ENCODE measurements around the gene TSPAN10. TPM values are rescaled to one million over a fixed set of nuclear protein-coding genes. Genes with fewer than 3 reads are reported as not detected.

Gene TSPAN10
- total and polyA plus RNA-seq, 2 of the 13 experiments (the other 11 are each of a cell fraction or from before 2014, with no cell fraction given), result 0.54 to 0.75 TPM

DNA sequence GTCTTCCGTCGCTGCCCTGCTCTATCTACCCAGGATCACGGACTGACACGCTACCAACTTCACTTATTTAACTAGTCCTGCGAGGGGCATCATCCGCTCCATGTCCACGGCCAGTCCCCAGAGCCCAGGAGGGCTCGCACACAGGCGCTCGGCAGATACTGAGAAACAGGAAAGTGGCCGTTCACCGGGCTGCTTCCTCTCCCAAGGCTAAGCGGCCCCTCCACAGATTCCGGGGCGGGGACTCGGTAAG is 29.0 kb downstream of the TSPAN10 start (continued):
- TF ChIP-seq IRF1 (CRISPR knock-in tag; IDR thresholded peaks at IDR 0.05; ENCODE audit: low read depth) (no peak), NFIC (IDR thresholded peaks at IDR 0.05; ENCODE audit: low read length) (no peak), ZNF737 (CRISPR knock-in tag; IDR thresholded peaks at IDR 0.05; ENCODE audit: borderline replicate concordance) (0 out of 2 replicates have a peak, but pooled peaks have one; percentile 55), HBP1 (CRISPR knock-in tag; IDR thresholded peaks at IDR 0.05; ENCODE audit: low read depth) (no peak), ZNF446 (CRISPR knock-in tag; IDR thresholded peaks at IDR 0.05) (no peak), SNAI1 (CRISPR knock-in tag; IDR thresholded peaks at IDR 0.05; ENCODE audit: borderline replicate concordance) (no peak), ZNF749 (CRISPR knock-in tag; IDR thresholded peaks at IDR 0.05; ENCODE audit: borderline replicate concordance) (no peak), ZNF30 (CRISPR knock-in tag; IDR thresholded peaks at IDR 0.05) (peak; percentile 41; the same call in 1 of the 2 replicates), ZNF101 (CRISPR knock-in tag; IDR thresholded peaks at IDR 0.05; ENCODE audit: borderline replicate concordance, low read depth) (no peak), RXRB (CRISPR knock-in tag; IDR thresholded peaks at IDR 0.05; ENCODE audit: borderline replicate concordance) (no peak), KDM4B (CRISPR knock-in tag; IDR thresholded peaks at IDR 0.05) (no peak), MAF1 (CRISPR knock-in tag; IDR thresholded peaks at IDR 0.05; ENCODE audit: borderline replicate concordance) (no peak), ZBTB25 (CRISPR knock-in tag; IDR thresholded peaks at IDR 0.05) (no peak), TCF12 (IDR thresholded peaks at IDR 0.05) (no peak), TCF12 (CRISPR knock-in tag; IDR thresholded peaks at IDR 0.05) (no peak), MATR3 (CRISPR knock-in tag; IDR thresholded peaks at IDR 0.05) (no peak), ZBTB8A (CRISPR knock-in tag; IDR thresholded peaks at IDR 0.05; ENCODE audit: borderline replicate concordance, low read depth) (no peak), FOXO1 (CRISPR knock-in tag; IDR thresholded peaks at IDR 0.05) (no peak), CREM (IDR thresholded peaks at IDR 0.05) (no peak), CREM (CRISPR knock-in tag; IDR thresholded peaks at IDR 0.05) (no peak)
- TF ChIP-seq, protein P1, sequence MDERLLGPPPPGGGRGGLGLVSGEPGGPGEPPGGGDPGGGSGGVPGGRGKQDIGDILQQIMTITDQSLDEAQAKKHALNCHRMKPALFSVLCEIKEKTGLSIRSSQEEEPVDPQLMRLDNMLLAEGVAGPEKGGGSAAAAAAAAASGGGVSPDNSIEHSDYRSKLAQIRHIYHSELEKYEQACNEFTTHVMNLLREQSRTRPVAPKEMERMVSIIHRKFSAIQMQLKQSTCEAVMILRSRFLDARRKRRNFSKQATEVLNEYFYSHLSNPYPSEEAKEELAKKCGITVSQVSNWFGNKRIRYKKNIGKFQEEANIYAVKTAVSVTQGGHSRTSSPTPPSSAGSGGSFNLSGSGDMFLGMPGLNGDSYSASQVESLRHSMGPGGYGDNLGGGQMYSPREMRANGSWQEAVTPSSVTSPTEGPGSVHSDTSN (CRISPR knock-in tag; IDR thresholded peaks at IDR 0.05), result no peak
- TF ChIP-seq, protein P2, sequence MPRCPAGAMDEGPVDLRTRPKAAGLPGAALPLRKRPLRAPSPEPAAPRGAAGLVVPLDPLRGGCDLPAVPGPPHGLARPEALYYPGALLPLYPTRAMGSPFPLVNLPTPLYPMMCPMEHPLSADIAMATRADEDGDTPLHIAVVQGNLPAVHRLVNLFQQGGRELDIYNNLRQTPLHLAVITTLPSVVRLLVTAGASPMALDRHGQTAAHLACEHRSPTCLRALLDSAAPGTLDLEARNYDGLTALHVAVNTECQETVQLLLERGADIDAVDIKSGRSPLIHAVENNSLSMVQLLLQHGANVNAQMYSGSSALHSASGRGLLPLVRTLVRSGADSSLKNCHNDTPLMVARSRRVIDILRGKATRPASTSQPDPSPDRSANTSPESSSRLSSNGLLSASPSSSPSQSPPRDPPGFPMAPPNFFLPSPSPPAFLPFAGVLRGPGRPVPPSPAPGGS (CRISPR knock-in tag; IDR thresholded peaks at IDR 0.05), result no peak
- TF ChIP-seq, protein P3, sequence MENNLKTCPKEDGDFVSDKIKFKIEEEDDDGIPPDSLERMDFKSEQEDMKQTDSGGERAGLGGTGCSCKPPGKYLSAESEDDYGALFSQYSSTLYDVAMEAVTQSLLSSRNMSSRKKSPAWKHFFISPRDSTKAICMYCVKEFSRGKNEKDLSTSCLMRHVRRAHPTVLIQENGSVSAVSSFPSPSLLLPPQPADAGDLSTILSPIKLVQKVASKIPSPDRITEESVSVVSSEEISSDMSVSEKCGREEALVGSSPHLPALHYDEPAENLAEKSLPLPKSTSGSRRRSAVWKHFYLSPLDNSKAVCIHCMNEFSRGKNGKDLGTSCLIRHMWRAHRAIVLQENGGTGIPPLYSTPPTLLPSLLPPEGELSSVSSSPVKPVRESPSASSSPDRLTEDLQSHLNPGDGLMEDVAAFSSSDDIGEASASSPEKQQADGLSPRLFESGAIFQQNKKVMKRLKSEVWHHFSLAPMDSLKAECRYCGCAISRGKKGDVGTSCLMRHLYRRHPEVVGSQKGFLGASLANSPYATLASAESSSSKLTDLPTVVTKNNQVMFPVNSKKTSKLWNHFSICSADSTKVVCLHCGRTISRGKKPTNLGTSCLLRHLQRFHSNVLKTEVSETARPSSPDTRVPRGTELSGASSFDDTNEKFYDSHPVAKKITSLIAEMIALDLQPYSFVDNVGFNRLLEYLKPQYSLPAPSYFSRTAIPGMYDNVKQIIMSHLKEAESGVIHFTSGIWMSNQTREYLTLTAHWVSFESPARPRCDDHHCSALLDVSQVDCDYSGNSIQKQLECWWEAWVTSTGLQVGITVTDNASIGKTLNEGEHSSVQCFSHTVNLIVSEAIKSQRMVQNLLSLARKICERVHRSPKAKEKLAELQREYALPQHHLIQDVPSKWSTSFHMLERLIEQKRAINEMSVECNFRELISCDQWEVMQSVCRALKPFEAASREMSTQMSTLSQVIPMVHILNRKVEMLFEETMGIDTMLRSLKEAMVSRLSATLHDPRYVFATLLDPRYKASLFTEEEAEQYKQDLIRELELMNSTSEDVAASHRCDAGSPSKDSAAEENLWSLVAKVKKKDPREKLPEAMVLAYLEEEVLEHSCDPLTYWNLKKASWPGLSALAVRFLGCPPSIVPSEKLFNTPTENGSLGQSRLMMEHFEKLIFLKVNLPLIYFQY (CRISPR knock-in tag; IDR thresholded peaks at IDR 0.05; ENCODE audit: borderline replicate concordance), result no peak

Data from HepG2 (cell line).